Metanephros (tissue), 2 donors: ENCODE measurements around the gene CDK5R2. TPM values are rescaled to one million over a fixed set of nuclear protein-coding genes. Genes with fewer than 3 reads are reported as not detected.

Source experiments
- small RNA-seq: library from RNA; depleted of rRNA; stranded (forward); fragments of <200 nt; gene quantifications from one replicate; pipeline ENCODE3, GENCODE V24; 2014; ENCODE audit warnings: low replicate concordance
- total RNA-seq: library from RNA; depleted of rRNA; stranded (reverse); fragments of >200 nt; gene quantifications from one replicate; pipeline ENCODE4 v1.2.3, GENCODE V29; 2014

Gene CDK5R2
- total RNA-seq: 0.12 TPM

DNA sequence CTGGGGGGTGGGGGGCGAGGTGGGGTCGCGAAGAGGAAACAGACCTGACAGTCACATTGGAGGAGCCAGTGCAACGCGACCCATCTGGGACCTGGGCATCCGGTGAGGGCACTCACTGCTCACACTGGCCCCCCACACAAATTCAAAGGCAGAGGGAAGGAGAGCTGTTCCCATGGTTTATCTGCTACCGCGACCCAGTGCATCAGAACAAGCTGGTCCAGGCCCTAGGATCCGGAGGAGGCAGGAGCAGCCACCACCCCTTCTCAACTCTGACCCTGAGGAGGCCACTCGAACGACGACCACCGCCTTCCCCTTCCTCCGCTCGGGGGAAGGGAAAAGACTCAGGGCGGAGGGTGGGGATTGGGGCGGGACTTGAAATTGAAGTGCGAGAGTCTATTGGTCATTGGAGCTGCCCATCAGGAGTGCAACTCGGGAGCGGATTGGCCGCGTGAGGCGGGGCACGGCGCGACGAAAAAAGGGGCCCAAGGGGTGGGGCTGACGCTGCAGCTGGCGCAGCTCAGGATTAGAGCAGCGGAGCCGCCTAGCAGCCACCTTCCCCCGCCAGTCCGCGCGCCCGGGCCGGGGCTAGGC, at the start of gene CDK5R2:
Gene CDK5R2 (plus strand): TSS at position 526 of the 591 bp plus-strand sequence. CDS start 155 bp downstream, outside the sequence.

DNA sequence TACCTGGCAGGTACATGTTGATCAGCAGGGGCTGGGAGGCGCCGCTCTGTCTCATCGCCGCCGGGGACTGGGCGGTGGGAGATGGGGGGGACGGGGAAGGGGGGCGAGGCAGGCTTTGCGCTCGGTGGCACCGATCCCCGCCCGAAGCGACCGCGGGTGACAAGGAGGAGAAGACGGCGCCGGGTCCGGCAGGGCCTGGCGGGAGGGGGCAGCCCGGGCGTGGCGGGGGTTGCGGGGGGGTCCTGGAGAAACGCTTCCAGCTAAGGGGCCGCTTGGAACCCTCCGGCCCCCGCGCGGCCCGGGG, 25.5 kb downstream of the CDK5R2 start, which contains the start of gene FEV:
Gene FEV (minus strand): TSS at position 164 of the 304 bp plus-strand sequence. CDS start 109 bp downstream, at position 55.

DNA sequence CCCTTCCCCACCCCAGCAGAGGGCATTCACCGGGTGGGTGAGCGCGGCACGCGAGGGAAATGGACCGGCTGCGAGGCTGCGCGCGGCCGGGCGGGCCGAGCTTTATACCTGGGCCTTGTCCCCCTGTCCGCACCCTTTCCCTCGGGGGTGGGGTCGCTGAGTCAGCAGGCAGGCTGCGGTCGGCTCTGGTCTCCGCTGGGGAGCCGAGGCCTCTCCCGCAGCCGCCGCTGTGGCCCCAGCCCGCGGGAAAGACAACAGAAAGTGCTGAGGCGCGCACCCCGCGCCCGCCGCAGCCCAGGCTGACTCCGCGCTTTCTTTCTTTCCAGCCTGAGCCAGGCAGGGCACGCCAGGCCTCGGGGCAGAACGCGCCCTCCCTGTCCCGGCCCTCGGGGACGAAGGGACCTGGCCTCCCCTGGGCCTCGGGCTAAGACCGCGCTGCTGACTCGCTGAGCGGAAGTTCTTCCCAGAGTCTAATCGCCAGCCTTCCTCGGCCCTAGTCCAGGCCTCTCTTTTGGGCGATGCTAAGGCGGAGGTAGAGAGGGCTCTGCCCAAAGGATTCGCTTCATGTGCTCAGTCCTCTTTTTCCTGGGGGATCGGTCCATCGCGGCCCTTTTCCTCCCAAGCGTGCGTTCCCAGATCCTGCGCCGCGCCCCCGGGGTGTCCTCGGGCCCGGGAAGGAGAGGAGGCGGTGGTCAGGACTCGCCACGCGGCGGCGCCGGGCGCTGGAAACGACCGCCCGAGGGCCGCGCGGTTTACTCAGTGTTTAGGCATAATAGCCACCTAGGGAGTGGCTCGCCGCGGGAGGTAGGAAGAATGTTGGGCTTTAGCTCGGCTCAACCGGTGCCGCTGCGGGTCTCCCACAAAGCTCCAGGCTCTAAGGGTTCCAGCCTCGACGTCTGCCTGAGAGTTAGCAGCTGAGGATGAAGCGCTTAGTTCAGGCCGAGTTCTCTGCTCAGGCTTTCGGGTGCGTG, 34.2 kb downstream of the CDK5R2 start, which contains the start of gene CRYBA2:
Gene CRYBA2 (minus strand): TSS at position 78 of the 971 bp plus-strand sequence. CDS start 246 bp downstream, outside the sequence.

Small RNA genes lying within 50 kb of the gene (small RNA-seq; reads per million reads assigned to genes)
- gene MIR375: 1.5 reads per million, percentile 87 among the genes with 10 or more reads in this experiment
- not detected for gene RNU6-642P

Other genes starting within 250 kb of the CDK5R2 start
- 23.1 TPM for gene TTLL4, start 248.8 kb upstream of the CDK5R2 start, total RNA-seq
- 45.4 TPM for gene CYP27A1, start 177.5 kb upstream of the CDK5R2 start, total RNA-seq
- 5.0 TPM for gene PRKAG3, start 127.9 kb upstream of the CDK5R2 start, total RNA-seq
- 0.82 TPM for gene WNT6, start 99.9 kb upstream of the CDK5R2 start, total RNA-seq
- gene WNT10A, start 78.8 kb upstream of the CDK5R2 start, total RNA-seq: 2.0 TPM
- gene FEV, start 25.5 kb downstream of the CDK5R2 start, total RNA-seq: 1.3 TPM
- not detected for gene CRYBA2, start 33.8 kb downstream of the CDK5R2 start, total RNA-seq
- gene CFAP65, start 81.8 kb downstream of the CDK5R2 start, total RNA-seq: 0.23 TPM
- gene IHH, start 101.3 kb downstream of the CDK5R2 start, total RNA-seq: 1.5 TPM
- gene NHEJ1, start 201.1 kb downstream of the CDK5R2 start, total RNA-seq: 15.2 TPM
- gene SLC23A3, start 210.4 kb downstream of the CDK5R2 start, total RNA-seq: 6.9 TPM
- gene CNPPD1, start 217.3 kb downstream of the CDK5R2 start, total RNA-seq: 39.4 TPM
- gene RETREG2, start 218.6 kb downstream of the CDK5R2 start, total RNA-seq: 64.3 TPM
- gene ZFAND2B, start 247.1 kb downstream of the CDK5R2 start, total RNA-seq: 27.9 TPM